Measurements from ENCODE around the gene CLIP2. TPM values are rescaled to one million over a fixed set of nuclear protein-coding genes. Genes with fewer than 3 reads are reported as not detected.

Gene CLIP2
- total RNA-seq, 4 donors from 2014 or later = 5.6 to 20.8 (median 10.2) TPM

GRCh38 chr7:74272305-74273038, 16.7 kb upstream of the CLIP2 start:
- Histone ChIP-seq H3K4me3 (peak overlapping the region in 1 of 4 donors; percentile 33), H3K9me3 (no peaks in the 10 kb centered on the region), H3K27ac (peak overlapping the region; percentile 54 to 93 (median 82)), H3K4me1 (peaks cover 4 to 53% (median 7%) of the 10 kb centered on the region in 3 donors), H3K36me3 (no peaks in the 10 kb centered on the region), H3K27me3 (no peaks in the 10 kb centered on the region)
- no peak for TF ChIP-seq POLR2A (IDR thresholded peaks at IDR 0.05)
- TF ChIP-seq, protein P1, sequence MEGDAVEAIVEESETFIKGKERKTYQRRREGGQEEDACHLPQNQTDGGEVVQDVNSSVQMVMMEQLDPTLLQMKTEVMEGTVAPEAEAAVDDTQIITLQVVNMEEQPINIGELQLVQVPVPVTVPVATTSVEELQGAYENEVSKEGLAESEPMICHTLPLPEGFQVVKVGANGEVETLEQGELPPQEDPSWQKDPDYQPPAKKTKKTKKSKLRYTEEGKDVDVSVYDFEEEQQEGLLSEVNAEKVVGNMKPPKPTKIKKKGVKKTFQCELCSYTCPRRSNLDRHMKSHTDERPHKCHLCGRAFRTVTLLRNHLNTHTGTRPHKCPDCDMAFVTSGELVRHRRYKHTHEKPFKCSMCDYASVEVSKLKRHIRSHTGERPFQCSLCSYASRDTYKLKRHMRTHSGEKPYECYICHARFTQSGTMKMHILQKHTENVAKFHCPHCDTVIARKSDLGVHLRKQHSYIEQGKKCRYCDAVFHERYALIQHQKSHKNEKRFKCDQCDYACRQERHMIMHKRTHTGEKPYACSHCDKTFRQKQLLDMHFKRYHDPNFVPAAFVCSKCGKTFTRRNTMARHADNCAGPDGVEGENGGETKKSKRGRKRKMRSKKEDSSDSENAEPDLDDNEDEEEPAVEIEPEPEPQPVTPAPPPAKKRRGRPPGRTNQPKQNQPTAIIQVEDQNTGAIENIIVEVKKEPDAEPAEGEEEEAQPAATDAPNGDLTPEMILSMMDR (IDR thresholded peaks at IDR 0.05) = no peak
- DNase-seq = peak; percentile 42
- WGBS, 2 donors = 33% methylated on average over 9 of the region's 10 CpGs
- intact Hi-C loops (cut with DNase I) = no loop called here

- H3K36me3 ChIP-seq = no peaks in the 10 kb centered on the region
- intact Hi-C loops (cut with DNase I) = no loop called here
- H3K9me3 ChIP-seq = no peaks in the 10 kb centered on the region
- peaks cover 6 to 47% (median 18%) of the 10 kb centered on the region in 3 donors for H3K4me1 ChIP-seq
- DNase-seq = no peak
- TF ChIP-seq, protein P1 (IDR thresholded peaks at IDR 0.05) = peak in 4 of 6 experiments; percentile 16 to 59 (median 26)
- no peak for TF ChIP-seq POLR2A (IDR thresholded peaks at IDR 0.05)
- H3K27ac ChIP-seq = no peak overlapping the region
- 52 to 65% methylated on average over 2 to 5 of the region's 6 CpGs for WGBS, 2 donors
- H3K27me3 ChIP-seq = no peaks in the 10 kb centered on the region
- H3K4me3 ChIP-seq = no peak overlapping the region
Measured at GRCh38 chr7:74275401-74275881, 13.8 kb upstream of the CLIP2 start.

GRCh38 chr7:74277636-74278035, 11.6 kb upstream of the CLIP2 start:
- intact Hi-C loops (cut with DNase I) = no loop called here
- DNase-seq = no peak
- TF ChIP-seq POLR2A (IDR thresholded peaks at IDR 0.05) = no peak
- TF ChIP-seq, protein P1 (IDR thresholded peaks at IDR 0.05) = no peak
- Histone ChIP-seq H3K36me3 (no peaks in the 10 kb centered on the region), H3K4me3 (no peak overlapping the region), H3K27me3 (no peaks in the 10 kb centered on the region), H3K9me3 (no peaks in the 10 kb centered on the region), H3K4me1 (peaks cover 6 to 35% (median 12%) of the 10 kb centered on the region in 3 donors), H3K27ac (no peak overlapping the region)
- WGBS, 2 donors = 87 to 88% methylated on average over 3 of the region's 4 CpGs

GRCh38 chr7:74280985-74281384, 8.2 kb upstream of the CLIP2 start:
- no peaks in the 10 kb centered on the region for H3K36me3 ChIP-seq
- 84 to 93% methylated on average over 3 to 8 of the region's 8 CpGs for WGBS, 2 donors
- DNase-seq = no peak
- TF ChIP-seq, protein P1 (IDR thresholded peaks at IDR 0.05) = no peak
- H3K27me3 ChIP-seq = no peaks in the 10 kb centered on the region
- H3K4me3 ChIP-seq = no peak overlapping the region
- H3K27ac ChIP-seq = no peak overlapping the region
- H3K4me1 ChIP-seq = peaks cover 6 to 18% (median 11%) of the 10 kb centered on the region in 3 donors
- H3K9me3 ChIP-seq = no peaks in the 10 kb centered on the region
- intact Hi-C loops (cut with DNase I) = no loop called here

DNA sequence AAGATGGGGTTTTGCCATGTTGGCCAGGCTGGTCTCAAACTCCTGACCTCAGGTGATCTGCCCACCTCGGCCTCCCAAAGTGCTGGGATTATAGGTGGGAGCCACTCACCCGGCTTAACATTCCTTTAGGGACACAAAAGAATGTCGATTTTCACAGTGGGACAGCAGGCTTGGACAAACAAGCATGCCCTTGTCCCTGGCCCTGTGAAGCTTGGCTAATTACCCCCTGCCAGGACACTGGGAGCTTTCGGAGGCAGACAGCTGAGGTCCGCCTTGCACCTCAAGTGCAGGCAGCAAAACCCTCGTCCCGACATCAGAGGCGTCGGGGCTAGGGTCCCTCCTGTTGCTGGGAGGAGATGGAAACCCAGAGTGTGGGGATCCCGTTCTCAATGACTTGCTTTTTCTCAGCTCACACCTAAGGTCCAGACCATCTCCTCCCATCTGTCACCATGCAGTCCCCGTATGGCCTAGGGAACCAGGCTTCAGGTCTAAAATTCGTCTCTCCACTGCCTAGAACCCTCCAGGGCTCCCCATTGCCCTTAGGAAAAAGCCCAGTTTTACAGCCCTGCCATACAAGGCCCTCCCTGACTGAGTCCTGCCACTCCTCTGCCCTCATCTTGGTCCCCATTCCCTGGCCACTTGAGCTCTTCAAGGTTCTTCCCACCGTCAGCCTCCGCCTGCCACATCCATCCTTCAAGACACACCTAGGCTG, 6.3 kb upstream of the CLIP2 start:
- Histone ChIP-seq H3K4me1 (peaks cover 6 to 19% (median 11%) of the 10 kb centered on the region in 3 donors), H3K27me3 (no peaks in the 10 kb centered on the region), H3K4me3 (no peak overlapping the region), H3K36me3 (no peaks in the 10 kb centered on the region), H3K27ac (no peak overlapping the region), H3K9me3 (no peaks in the 10 kb centered on the region)
- no peak for DNase-seq
- intact Hi-C loops (cut with DNase I) = no loop called here
- TF ChIP-seq, protein P1 (IDR thresholded peaks at IDR 0.05) = no peak
- no peak for TF ChIP-seq POLR2A (IDR thresholded peaks at IDR 0.05)
- WGBS, 2 donors = 84 to 92% methylated on average over 6 to 11 of the region's 14 CpGs

All from esophagus squamous epithelium (tissue), 5 donors.